HG02870 (cell line): ENCODE measurements around the gene NBPF26.
"Not testable (repeated sequence)": the region's sequence is repeated elsewhere in the genome, so short reads cannot be mapped to it uniquely, and the experiment has no call there.

Experiments used
- ATAC-seq: cut with Tn5 transposase; IDR thresholded peaks from one replicate; pipeline ENCODE4 v1.9.1; 2021; ENCODE audit warnings: mild to moderate bottlenecking, moderate library complexity; ENCODE audit not compliant: unreplicated experiment

The NBPF26 gene

GRCh38 chr1:120723715-120724402, at the start of gene NBPF26:
NBPF26 (plus strand) TSS chr1:120723945.
- ATAC-seq, result not testable (repeated sequence)

GRCh38 chr1:120680106-120680819, 43.5 kb upstream of the NBPF26 start:
- not testable (repeated sequence) for ATAC-seq

GRCh38 chr1:120680938-120681337, 42.8 kb upstream of the NBPF26 start:
- not testable (repeated sequence) for ATAC-seq

GRCh38 chr1:120684397-120684796, 39.3 kb upstream of the NBPF26 start:
- not testable (repeated sequence) for ATAC-seq

- not testable (repeated sequence) for ATAC-seq
Observed at GRCh38 chr1:120685622-120686021, 38.1 kb upstream of the NBPF26 start.

GRCh38 chr1:120687250-120687649, 36.5 kb upstream of the NBPF26 start:
- ATAC-seq, result not testable (repeated sequence)

- not testable (repeated sequence) for ATAC-seq
Observed at GRCh38 chr1:120700807-120701562, 22.8 kb upstream of the NBPF26 start.

- not testable (repeated sequence) for ATAC-seq
Observed at GRCh38 chr1:120723358-120723714, 409 bp upstream of the NBPF26 start.

- ATAC-seq, result not testable (repeated sequence)
Observed at GRCh38 chr1:120724507-120724906, 762 bp downstream of the NBPF26 start.

- ATAC-seq, result not testable (repeated sequence)
Observed at GRCh38 chr1:120728811-120729210, 5.1 kb downstream of the NBPF26 start.

GRCh38 chr1:120769090-120769489, 45.3 kb downstream of the NBPF26 start:
- not testable (repeated sequence) for ATAC-seq

GRCh38 chr1:120805452-120805851, 81.7 kb downstream of the NBPF26 start:
- not testable (repeated sequence) for ATAC-seq

GRCh38 chr1:120811822-120812221, 88.1 kb downstream of the NBPF26 start:
- ATAC-seq, result not testable (repeated sequence)

- ATAC-seq, result not testable (repeated sequence)
Observed at GRCh38 chr1:120825051-120825450, 101.3 kb downstream of the NBPF26 start.

GRCh38 chr1:120826623-120827022, 102.9 kb downstream of the NBPF26 start:
- ATAC-seq, result not testable (repeated sequence)

- ATAC-seq, result not testable (repeated sequence)
Observed at GRCh38 chr1:120844186-120844944, 120.6 kb downstream of the NBPF26 start.

- ATAC-seq, result not testable (repeated sequence)
Observed at GRCh38 chr1:120844945-120845330, 121.2 kb downstream of the NBPF26 start.

GRCh38 chr1:120849400-120850286, 125.9 kb downstream of the NBPF26 start:
- not testable (repeated sequence) for ATAC-seq

- not testable (repeated sequence) for ATAC-seq
Observed at GRCh38 chr1:120850287-120850536, 126.5 kb downstream of the NBPF26 start.
